Left lobe of liver (tissue), 2 donors: ENCODE measurements around the gene UQCR11. TPM values are rescaled to one million over a fixed set of nuclear protein-coding genes. Genes with fewer than 3 reads are reported as not detected.

Source experiments
- ATAC-seq: fragments of 200-7000 bp; cut with Tn5 transposase; one replicate; pipeline ENCODE4 v1.9.1; 2020; ENCODE audit warnings: mild to moderate bottlenecking, moderate library complexity
- DNase-seq: peaks from one replicate; pipeline ENCODE4 v3.0.0-alpha.2; 2020; ENCODE audit warnings: low spot score
- total RNA-seq: library from RNA; stranded (reverse); gene quantifications from one replicate; pipeline ENCODE4 v1.2.1, GENCODE V29; 2021
- donor health status: DM: no; HTN: no; CAD: no; lungs with moderate emphysema.
- donor health status: DM: no; HTN: yes; CAD: no.

Gene UQCR11
- total RNA-seq, 1 donor from 2014 or later, result 220 TPM

- peak; percentile 85 for ATAC-seq
- DNase-seq, result no peak
These were observed 13.2 kb upstream of the UQCR11 start for GRCh38 chr19:1618157-1619093.

GRCh38 chr19:1616875-1617274 lies 11.6 kb upstream of the UQCR11 start:
- ATAC-seq, result no peak
- no peak for DNase-seq

DNA sequence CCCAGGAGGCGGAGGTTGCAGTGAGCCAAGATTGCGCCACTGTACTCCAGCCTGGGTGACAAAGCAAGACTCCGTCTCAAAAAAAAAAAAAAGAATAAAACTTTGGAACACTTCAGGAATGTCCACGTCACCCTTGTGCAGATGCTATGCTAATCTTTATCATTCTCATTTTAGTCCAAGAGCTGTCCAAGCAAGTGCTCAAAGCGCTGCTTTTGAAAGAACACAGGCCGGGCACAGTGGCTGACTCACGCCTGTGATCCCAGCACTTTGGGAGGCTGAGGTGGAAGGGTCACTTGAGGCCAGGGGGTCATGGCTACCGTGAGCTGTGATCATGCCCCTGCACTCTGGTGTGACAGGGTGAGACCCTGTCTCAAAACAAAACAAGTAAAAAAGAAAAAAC lies 11.1 kb upstream of the UQCR11 start:
- ATAC-seq (no peak), DNase-seq (no peak)

DNA sequence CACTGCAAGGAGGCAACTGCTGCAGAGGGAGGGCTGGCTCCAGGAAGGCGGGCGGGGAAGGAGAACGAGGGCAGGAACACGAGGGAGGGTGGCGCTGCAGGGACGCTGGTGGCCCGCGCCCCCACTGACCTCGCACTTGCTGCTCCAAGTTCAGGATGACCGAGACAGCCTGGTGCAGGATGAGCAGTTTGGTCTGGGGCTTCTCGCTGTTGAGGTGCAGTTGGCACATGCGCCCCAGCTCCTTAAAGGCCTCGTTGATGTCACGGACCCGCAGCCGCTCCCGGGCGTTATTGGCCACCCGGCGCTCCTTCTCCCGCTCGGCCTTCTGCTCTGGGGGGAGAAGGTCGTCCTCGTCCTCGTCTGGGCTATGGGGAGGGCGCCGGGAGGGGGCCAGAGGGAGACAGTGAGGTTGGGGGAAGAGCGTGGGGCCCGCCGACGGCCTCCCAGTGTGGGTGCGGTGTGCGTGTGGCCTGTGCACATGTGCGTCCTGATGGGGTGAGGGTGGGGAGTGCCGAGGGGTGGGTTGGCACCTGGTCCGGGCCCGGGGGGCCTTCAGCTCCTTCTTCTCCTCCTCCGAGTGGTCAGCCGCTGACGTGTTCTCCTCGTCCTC lies 10.0 kb upstream of the UQCR11 start:
- no peak for DNase-seq
- ATAC-seq, result no peak

GRCh38 chr19:1613808-1614570 lies 8.7 kb upstream of the UQCR11 start:
- ATAC-seq, result no peak
- DNase-seq, result no peak

DNA sequence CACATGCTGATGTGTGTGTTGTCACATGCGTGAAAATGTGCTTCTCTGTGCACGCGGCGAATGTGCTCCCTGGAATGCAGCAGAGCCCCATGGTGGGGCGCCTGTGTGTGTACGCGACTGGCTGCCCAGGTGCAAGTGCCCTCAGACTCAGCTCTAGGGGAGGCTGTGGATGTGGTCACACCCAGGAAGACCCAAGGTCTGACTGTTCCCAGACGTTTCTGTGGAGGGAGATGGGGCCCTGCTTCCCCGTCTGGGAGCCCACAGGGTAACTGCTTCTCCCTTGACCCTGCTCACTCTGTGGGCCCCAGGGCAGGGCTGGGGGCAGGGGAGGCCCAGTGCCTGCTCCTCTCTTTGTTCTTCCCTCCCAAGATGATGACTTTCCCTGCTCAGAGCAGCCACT lies 7.9 kb upstream of the UQCR11 start:
- no peak for ATAC-seq
- DNase-seq, result no peak

DNA sequence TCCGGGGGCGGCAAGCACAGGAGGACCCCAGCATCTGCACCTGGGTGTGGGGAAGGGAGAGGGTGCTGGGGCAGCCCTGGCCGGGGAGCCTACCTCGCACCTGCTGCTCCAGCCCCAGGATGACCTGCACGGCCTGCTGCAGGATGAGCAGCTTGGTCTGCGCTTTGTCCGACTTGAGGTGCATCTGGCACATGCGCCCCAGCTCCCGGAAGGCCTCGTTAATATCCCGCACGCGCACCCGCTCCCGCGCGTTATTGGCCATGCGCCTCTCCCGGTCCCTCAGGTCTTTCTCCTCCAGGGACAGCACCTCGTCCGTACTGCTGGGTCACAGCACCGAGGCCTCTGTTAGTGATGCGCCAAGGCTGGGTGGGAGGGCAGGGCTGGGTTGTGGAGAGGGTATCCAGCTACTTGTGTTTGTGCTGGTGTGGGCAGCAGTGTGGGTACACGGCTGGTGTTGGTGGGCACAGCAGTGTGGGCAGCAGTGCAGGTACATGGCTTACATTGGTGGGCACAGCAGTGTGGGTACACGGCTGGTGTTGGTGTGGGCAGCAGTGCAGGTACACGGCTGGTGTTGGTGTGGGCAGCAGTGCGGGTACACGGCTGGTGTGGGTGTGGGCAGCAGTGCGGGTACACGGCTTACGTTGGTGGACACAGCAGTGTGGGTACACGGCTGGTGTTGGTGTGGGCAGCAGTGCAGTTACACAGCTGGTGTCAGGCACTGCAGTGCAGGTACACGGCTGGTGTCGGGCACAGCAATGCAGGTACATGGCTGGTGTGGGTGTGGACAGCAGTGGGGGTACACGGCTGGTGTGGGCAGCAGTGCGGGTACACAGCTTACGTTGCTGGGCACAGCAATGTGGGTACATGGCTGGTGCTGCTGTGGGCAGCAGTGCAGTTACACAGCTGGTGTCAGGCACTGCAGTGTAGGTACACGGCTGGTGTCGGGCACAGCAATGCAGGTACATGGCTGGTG lies 7.1 kb upstream of the UQCR11 start:
- no peak for DNase-seq
- no peak for ATAC-seq

GRCh38 chr19:1611353-1611752 lies 6.1 kb upstream of the UQCR11 start:
- DNase-seq, result no peak
- no peak for ATAC-seq

DNA sequence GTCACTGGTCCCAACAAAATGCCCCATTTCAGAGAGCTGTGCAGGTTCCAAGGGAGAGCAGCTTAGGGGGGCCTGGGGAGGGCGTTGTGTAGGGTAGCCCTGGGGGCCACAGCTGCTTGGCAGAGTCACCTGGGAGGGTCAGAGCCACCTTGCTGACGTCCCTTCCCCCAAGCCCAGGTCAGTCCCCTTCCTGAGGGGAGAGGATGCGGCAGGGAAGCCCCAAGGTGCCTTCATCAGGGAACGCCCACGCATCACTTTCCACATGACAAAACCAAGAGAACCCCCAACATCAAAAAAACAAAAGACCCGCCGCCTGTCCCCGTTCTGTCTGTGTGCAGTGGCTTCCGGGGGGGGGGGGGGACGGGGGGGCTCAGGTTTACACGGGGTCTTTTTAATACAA lies 5.3 kb upstream of the UQCR11 start:
- DNase-seq (no peak), ATAC-seq (no peak)

- DNase-seq, result no peak
- no peak for ATAC-seq
These were observed 4.6 kb upstream of the UQCR11 start for GRCh38 chr19:1609680-1610474.

DNA sequence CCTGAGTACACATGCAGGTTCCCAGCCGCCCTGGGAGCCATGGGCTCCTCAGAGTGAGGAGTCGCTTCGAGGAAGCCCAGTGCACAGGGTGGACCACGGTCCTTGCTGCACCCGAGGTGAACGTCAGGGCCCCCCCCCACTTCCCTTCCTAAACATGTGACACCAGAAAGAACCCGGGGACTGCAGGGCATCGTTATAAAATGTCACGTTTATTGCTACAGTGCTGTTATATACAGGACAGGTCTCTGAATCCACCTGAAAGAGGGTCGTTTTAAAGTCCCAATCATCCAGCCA lies 3.8 kb upstream of the UQCR11 start:
- no peak for ATAC-seq
- no peak for DNase-seq

DNA sequence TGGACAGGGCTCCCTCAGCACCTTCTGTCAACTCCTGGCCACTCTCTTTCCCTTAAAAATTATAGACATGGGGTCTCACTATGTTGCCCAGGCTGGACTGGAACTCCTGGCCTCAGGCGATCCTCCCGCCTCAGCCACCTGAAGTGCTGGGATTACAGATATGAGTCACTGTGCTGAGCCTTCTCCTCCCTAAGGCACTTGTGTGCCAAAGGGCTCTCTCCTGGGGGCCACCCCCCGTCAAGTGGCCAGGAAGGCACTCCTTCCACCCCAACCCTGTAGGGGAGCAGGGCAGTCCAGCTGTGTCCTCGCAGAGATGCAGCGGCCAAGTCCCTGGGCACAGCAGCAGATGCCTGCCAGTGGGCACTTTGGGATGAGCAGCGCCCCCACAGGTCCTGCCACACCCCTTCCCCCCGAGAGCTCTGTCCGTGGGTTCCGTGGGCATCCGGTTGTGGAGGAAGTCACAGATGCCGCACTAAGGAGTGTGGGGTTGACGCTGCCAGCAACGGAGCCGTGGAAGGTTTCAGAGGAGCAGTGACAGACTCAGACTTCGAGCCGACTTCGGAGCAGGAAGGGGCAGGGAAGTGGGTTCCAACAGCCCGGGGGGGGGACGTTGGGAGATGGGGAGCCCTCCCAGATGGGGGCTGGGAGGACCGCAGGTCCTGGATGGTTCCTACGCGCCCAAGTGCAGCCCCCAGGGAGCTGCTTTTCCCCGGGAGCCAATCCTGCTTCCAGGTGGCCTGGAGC lies 3.3 kb upstream of the UQCR11 start:
- no peak for DNase-seq
- ATAC-seq, result no peak

GRCh38 chr19:1606138-1606651 lies 933 bp upstream of the UQCR11 start:
- no peak for DNase-seq
- peak; percentile 27 for ATAC-seq

- DNase-seq (no peak), ATAC-seq (no peak)
These were observed 3.1 kb downstream of the UQCR11 start for GRCh38 chr19:1602091-1602707.

DNA sequence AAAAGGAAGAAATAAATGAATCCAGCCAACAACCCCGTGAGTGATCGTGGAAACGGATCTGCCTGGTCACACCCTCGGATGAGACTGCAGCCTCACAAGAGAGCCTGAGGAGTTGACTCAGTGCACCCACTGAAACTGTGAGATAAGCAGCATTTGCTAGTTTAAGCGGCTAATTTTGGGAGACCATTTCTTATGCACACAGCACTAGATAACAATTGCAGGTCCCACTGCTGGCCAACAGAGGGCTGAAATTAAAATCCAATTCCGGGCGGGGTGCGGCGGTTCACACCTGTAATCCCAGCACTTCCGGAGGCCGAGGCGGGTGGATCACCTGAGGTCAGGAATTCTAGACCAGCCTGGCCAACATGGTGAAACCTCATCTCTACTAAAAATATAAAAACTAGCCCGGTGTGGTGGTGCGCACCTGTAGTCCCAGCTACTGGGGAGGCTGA lies 3.6 kb downstream of the UQCR11 start:
- ATAC-seq (no peak), DNase-seq (no peak)

DNA sequence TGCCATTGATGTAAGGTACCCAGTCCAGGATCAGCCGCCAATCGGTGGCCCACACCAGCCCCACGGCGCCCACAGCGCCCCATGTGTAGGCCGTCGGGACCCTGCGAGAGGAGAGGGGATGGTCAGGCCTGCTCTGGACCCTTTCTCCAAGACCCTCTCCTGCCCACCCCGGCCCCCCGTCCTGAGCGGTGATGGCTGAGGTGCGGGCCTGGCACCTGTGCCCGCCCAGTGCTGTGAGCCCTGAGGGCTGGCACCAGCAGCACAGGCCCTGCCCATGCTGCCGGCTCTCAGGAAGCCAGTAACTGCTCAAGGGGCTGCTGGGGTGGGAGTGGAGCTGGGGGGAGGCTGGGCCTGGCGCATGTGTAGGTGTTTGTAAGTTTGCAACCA lies 5.8 kb downstream of the UQCR11 start:
- ATAC-seq (no peak), DNase-seq (no peak)

DNA sequence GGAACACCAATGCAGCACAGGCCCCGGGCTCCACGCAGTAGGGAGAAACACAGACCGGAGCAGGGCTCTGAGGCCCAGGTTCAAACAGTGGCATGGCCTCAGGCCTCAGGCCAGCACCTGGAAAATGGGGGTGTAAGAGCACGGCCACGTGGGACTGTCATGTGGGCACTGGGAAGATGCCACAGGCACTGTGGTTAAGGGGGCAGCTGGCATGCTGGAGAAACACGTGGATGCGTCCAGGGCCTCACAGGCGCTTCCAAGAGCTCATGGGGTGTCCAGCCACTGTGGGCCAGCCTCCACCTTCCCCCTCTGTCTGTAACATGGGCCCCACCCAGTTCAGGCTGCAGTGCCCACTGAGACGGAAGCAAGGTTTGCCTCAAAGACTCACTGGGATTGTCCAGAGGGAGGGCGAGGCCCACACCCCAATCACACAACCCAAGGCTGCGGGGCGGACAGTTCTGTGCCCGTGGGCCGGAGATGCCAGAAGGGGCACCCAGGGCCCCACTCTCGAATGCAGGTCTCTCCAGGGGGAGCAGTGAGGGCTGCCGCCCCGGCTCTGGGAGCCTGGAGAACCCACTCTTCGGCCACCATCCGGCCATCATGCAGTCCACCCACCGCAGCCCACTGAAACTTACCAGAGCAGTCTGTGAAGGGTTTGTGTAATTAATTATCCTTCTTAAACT lies 6.3 kb downstream of the UQCR11 start:
- DNase-seq, result no peak
- no peak for ATAC-seq

GRCh38 chr19:1593501-1593772 lies 11.8 kb downstream of the UQCR11 start:
- ATAC-seq (no peak), DNase-seq (no peak)
